GM21360 (cell line): ENCODE results near the gene TLE3.
"Not testable (repeated sequence)": the region's sequence is repeated elsewhere in the genome, so short reads cannot be mapped to it uniquely, and the experiment has no call there.

ENCODE experiments used
- ATAC-seq: cut with Tn5 transposase; IDR thresholded peaks from one replicate; pipeline ENCODE4 v1.9.1; 2021; ENCODE audit warnings: mild to moderate bottlenecking, moderate library complexity; ENCODE audit not compliant: unreplicated experiment

TLE3 gene

GRCh38 chr15:70097321-70098152 is at the start of gene TLE3:
Gene TLE3, minus strand, starts transcription at chr15:70097917. Its CDS starts 1,119 bp downstream, at chr15:70096798.
- ATAC-seq: peak; percentile 53

GRCh38 chr15:70147178-70147760 is 49.6 kb upstream of the TLE3 start:
- ATAC-seq: no peak

GRCh38 chr15:70146771-70147170 is 49.1 kb upstream of the TLE3 start:
- ATAC-seq: no peak

- no peak for ATAC-seq
These were observed 48.4 kb upstream of the TLE3 start for GRCh38 chr15:70146162-70146561.

GRCh38 chr15:70145261-70145660 is 47.5 kb upstream of the TLE3 start:
- no peak for ATAC-seq

- no peak for ATAC-seq
These were observed 44.8 kb upstream of the TLE3 start for GRCh38 chr15:70142322-70143191.

- ATAC-seq: no peak
These were observed 44.3 kb upstream of the TLE3 start for GRCh38 chr15:70142072-70142321.

- ATAC-seq: no peak
These were observed 43.8 kb upstream of the TLE3 start for GRCh38 chr15:70141376-70142071.

- no peak for ATAC-seq
These were observed 43.0 kb upstream of the TLE3 start for GRCh38 chr15:70140543-70141375.

- no peak for ATAC-seq
These were observed 42.4 kb upstream of the TLE3 start for GRCh38 chr15:70140025-70140542.

- ATAC-seq: no peak
These were observed 40.2 kb upstream of the TLE3 start for GRCh38 chr15:70137967-70138366.

GRCh38 chr15:70137021-70137420 is 39.3 kb upstream of the TLE3 start:
- ATAC-seq: not testable (repeated sequence)

GRCh38 chr15:70133781-70134421 is 36.2 kb upstream of the TLE3 start:
- no peak for ATAC-seq

- no peak for ATAC-seq
These were observed 35.6 kb upstream of the TLE3 start for GRCh38 chr15:70133296-70133695.

GRCh38 chr15:70132571-70132970 is 34.9 kb upstream of the TLE3 start:
- ATAC-seq: no peak

GRCh38 chr15:70132139-70132538 is 34.4 kb upstream of the TLE3 start:
- ATAC-seq: no peak

GRCh38 chr15:70128414-70129140 is 30.9 kb upstream of the TLE3 start:
- no peak for ATAC-seq

- ATAC-seq: no peak
These were observed 30.2 kb upstream of the TLE3 start for GRCh38 chr15:70127770-70128413.
